NCI-H1694 (cell line): ENCODE measurements around the gene GALNT16.
"Not testable (repeated sequence)": the region's sequence is repeated elsewhere in the genome, so short reads cannot be mapped to it uniquely, and the experiment has no call there.

ENCODE experiments used
- DNase-seq: peaks from one replicate; lab custom pipeline; 2025; lab: John Stamatoyannopoulos, UW

GALNT16 gene

DNA sequence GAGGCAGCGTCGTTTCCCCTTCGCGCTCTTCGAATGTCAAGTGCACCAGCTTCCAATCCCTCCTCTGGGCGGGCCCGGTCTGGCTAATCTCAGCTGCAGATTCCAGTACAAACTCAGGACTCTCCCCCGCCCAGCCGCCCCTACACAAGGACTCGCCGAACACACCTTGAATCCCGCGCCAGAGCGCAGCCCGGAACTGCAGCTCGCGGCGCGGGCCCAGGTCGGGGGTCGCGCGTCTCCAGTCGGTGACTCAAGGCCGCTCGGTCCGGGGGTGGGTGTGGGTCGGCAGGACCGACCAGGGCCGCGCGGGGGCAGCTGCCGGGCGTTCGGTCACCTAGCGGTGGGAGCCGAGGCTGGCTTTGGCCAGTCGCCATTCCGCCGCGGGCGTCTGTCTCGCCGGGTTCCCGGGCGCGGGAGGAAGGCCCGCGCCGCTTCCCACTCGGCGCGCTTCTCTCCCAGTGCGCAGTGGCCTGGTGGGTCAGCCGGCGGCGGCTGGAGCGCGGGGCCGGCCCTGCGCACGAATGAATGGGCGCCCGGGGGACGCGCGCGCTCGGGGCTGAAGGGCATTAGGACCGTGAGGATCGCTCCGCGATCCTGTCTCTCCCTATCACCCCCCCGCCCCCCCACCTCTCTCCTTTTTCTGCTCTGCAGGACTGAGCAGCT lies at the start of gene GALNT16:
GALNT16 (plus strand) TSS at position 632 of the 663 bp plus-strand sequence. CDS start 133 bp downstream, outside the sequence.
- no peak for DNase-seq

DNA sequence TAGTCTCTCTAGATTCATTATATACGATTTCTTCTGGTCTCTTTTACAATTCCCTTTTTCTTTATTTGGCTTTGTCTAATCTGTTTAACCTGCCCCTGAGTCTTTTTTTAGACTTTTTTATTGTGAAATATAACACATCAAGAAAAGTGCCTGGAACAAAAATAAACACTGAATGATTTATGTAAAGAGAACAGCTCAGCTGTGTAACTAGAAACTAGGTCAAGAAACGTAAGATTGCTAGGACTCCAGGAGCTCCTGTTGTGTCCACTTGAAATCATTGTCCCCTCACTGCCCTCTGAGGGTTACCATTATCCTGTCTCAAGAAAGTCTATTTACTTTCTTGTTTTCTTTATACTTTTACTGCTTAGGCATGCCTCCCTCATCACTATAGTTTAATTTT lies 45.6 kb upstream of the GALNT16 start:
- no peak for DNase-seq

DNA sequence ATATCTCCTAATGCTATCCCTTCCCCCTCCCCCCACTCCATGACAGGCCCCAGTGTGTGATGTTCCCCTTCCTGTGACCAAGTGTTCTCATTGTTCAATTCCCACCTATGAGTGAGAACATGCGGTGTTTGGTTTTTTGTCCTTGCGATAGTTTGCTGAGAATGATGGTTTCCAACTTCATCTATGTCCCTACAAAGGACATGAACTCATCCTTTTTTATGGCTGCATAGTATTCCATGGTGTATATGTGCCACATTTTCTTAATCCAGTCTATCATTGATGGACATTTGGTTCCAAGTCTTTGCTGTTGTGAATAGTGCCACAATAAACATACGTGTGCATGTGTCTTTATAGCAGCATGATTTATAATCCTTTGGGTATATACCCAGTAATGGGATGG lies 42.3 kb upstream of the GALNT16 start:
- not testable (repeated sequence) for DNase-seq

DNA sequence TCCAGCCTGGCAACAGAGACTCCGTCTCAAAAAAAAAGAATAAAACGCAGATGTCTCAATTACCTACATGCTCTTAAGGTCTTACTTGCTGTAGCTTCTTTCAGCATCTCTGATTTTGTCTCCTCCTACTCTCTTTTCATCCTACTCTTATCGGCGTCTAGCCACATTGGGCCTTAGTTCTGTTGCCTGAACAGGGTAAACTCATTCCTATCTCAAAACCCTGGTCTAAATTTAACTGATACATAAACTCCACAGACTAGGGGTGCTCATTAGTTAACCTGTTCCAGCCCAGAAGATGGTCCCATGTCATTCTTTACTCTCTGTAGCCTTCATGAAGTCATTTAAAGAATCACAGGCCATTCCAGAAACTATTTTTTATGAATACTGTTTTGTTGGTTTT lies 35.0 kb upstream of the GALNT16 start:
- no peak for DNase-seq

DNA sequence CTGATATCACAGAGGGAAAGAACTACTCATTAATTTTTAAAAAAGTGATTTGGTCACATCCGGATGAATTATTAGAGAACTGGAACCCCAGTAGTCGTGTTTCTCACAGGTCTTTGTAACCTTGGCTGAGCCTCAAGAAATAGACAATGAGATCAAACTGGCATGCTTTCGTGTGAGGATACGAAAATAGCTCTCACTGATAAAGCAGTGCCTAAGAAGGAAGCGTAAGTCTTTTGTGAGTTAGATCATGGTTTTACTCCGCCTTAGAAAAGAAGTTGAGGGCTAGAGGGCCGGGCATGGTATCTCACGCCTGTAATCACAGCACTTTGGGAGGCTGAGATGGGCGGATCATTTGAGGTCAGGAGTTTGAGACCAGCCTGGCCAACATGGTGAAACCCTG lies 33.8 kb upstream of the GALNT16 start:
- no peak for DNase-seq

DNA sequence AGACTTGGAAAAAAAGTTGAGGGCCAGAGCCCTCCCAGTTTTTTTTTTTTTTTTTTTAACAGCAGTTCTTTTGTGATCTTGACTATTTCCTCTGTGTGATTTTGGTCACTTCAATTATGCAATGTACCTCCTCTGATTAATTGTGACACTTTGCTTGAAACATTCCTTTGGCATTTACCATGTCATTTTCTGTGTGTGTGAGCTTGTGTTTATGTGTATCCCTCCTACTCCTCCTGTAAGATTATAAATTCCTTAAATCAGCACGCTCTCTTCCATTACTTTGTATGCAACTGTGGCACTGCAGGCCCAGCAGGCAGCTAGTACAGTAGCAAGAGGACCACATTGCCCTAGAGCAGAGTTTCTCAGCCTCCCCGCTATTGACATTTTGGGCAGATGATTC lies 33.2 kb upstream of the GALNT16 start:
- DNase-seq, result no peak

DNA sequence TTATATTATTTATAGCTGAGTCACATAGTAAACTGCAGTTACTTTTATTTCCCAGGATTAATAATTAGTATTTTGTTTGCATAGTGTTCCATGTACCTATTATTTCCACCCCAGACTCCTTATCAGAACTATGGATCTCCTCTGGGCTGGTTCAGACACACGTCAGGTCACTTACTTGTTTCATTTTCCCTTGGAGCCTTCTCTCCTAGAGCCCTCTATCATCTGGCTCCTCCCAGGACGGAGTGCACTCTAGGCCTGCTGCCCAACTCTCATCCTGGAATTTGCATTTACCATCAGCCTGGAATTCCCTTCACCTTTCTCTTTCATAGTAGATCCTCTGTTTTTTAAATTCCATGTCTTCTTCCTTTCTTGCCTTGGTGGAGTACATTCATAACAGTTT lies 28.5 kb upstream of the GALNT16 start:
- no peak for DNase-seq

DNA sequence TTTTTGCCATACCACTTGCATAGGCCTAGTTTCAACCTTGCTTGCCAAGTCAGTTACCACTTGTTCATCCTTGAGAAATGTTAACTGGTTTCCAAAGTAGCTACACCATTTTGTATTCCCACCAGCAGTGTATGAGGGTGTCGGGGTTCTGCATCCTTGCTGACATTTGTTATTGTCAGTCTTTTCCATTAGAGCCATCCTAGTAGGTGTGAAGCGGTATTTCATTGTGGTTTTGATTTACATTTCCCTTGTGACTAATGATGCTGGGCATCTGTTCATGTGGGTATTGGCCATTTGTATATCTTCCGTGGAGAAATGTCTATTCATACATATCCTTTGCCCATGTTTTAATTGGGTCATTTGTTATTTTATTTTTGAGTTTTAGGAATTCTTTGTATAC lies 27.6 kb upstream of the GALNT16 start:
- DNase-seq, result no peak

DNA sequence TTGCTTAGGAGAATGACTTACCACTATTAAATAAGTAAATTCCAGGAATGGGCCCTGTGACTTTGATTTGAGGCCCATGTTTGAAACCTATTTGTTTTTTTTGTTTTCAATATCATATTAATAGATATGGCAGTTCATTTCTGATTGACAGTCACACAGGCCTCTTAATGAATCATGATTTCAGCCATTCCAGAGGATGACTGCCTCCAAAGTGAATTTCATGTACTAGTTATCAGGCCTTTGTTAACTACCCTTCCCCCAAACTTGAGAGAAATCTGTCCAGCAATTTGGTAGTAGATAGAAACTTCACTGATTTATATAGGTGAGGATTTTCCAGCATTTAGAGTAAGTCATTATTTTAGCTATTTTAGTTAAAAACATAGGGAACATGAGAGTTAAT lies 25.9 kb upstream of the GALNT16 start:
- DNase-seq, result no peak

DNA sequence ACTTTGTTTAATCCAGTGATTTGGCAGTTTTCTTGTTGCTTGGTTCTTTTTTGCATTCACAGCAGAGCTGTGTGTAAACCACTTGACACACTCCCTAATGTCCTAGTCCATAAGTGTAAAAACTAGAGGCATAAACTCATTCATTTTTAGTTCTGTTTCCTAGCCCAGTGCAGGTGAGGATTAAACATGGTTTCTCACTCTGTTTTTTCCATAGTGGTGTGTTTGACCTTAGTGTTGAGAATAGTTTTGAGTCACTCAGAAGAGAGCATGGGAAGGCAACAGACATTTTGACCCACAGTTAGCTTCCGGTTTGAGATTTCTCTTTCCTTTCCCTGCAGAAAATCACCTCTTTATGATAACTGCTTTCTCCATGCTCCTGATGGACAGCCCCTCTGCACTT lies 24.2 kb upstream of the GALNT16 start:
- no peak for DNase-seq

DNA sequence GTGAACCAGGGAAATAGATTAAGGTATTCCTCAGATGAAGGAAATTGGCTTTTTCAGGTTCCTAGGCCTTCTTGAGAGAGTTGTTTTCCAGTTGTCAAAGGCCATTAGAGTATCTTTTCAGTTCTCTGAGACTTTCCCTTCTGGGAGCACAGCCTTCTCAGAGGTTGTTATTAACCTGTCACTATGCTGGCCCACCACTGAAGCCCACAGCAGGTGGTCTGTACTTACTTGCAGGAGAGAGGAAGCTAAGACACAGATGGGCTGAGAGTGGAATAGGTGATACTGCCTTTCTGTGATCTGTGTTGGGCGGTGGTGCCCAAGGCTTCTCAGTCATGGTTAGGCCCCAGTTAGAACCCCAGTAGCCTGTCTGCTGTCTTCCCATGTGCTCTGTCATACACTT lies 22.8 kb upstream of the GALNT16 start:
- DNase-seq, result no peak

DNA sequence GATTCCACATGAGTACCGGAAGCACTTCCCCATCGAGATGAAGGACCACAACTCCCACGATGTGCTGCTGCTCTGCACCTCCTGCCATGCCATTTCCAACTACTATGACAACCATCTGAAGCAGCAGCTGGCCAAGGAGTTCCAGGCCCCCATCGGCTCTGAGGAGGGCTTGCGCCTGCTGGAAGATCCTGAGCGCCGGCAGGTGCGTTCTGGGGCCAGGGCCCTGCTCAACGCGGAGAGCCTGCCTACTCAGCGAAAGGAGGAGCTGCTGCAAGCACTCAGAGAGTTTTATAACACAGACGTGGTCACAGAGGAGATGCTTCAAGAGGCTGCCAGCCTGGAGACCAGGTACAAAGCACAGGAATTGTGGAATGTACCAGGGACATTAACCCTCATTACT lies 22.4 kb upstream of the GALNT16 start:
- no peak for DNase-seq

DNA sequence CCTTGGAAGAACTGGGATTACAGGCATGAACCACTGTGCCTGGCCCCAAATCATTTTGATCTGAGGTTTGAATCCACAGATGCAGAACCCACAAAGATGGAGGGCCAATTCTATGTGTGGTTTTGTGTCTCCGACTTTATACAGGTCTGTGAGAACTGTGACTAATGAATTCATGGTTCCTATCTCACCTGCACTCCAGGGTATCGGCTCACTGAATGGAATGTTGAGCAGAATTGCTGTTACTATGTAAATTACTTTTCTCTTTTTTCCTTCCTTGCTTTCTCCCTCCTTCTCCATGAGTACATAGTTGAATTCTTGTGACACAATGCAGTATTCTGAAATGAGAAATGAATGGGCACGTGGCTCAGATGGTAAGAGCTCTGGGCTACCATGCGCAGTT lies 21.1 kb upstream of the GALNT16 start:
- no peak for DNase-seq

DNA sequence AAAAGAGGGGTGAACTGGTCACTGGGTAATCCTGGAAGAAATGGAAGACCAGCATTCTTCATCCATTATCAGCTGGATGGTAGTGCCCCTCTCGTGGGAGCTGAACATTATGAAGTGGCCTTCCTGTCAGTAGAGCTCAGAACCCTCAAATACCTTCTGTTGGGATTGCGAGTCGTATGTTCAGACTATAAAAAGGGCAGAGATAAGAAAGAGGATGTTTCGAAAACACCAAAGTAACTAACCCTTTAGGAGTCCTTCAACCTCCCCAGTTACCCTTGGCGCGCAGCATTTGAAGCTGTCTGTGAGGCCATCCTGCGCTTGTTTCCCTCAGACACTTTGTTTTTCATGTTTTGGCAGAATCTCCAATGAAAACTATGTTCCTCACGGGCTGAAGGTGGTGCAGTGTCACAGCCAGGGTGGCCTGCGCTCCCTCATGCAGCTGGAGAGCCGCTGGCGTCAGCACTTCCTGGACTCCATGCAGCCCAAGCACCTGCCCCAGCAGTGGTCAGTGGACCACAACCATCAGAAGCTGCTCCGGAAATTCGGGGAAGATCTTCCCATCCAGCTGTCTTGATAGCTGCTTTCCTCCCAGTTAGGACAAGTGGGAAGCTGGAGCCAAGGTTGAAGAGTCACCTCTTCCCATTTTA lies 19.3 kb upstream of the GALNT16 start:
- DNase-seq, result no peak

DNA sequence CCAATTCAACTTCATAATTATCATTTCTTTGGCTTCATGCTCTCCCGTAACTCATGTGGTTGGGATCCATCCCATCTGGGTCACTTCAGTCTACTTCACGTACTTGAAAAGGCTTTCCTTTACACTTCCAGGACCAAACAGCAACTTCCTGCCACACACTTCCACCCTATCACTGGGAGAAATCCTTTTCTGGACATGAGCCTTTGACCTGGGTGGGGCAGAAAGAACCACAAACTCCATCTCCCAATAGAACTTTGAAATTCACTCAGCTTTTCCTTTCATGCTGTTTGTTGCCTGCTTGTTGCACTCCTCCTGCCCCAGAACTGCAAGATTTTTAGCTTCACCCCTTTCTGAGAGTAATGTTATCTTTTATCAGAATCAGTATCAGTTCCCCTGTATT lies 18.4 kb upstream of the GALNT16 start:
- no peak for DNase-seq

DNA sequence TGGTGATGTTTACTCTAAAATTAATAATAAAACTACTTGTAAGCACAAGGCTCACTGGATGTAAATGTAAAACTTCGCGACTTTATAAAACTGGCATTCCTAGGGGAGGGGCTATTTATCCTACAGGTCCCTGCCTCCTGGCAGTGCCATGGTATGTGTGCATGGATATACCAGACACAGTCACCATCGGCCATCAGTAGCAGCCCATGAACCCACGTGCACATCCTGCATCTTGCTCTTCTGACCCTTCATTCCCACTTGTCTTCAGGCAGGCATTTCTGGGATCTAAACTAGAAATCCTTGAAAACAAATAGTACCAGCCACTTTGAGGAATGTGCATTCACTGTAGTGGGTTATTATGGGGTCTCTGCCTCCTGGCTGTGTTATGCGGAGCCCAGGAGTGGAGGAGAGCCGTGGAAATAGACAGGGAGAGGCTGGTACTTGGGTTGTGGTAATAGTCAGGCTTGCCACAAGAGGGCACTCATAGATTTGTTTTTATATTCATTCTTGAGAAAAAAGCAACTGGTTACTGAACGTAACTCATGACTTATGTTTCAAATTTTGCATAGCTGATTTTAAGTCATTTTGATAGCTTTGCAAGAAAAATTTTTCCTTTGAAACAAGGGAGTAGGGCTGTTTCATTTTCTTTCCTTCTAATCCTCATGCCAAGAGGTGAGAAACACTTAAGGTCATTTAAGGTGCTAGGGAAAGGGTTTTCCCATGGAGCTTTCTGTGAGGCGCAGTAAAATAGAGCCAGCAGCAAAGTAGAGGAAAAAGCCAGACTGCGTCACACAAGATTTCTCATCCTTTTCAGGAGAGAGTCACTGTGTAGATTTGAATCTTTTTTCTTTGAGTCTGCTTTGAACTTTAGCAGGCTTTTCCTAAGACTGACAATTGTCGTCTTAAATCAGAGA lies 17.4 kb upstream of the GALNT16 start:
- DNase-seq, result peak; percentile 89

DNA sequence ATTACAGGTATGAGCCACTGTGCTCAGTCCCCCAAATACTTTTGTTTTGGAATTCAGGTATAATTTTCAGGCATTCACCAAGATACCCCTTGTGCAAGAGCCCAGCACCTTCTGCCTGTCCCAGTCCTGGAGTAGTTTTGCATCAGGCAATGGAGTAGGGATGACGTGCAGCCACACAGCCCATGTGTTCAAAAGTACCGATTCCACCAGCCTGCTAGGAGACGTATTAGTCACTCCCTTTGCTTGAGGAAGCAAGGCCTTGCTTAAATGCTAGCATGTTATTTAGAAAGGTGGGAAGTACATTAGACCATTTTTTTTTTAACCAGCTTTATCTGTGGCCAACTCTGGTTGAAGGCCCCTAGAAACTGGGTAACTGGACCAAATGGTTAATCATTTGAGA lies 15.0 kb upstream of the GALNT16 start:
- DNase-seq, result no peak

DNA sequence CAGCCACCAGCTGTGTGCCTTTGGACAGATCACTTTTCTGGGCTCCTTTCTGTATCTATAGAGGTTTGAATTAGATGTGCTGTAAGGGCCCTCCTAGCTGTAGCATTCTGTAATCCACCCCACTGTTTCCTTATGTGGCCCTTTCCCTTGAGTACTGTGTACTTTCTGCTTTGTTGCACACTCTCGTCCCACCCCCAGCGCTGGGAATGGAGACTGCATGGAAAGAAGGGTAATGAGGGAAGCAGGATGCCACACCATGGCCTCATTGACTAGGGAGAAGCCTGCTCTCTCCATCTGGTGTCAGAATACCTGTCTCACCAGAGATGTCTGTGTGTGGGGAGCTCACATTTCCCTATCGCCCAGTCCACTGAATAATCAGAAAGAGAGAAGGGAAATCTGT lies 13.6 kb upstream of the GALNT16 start:
- DNase-seq, result peak; percentile 58

DNA sequence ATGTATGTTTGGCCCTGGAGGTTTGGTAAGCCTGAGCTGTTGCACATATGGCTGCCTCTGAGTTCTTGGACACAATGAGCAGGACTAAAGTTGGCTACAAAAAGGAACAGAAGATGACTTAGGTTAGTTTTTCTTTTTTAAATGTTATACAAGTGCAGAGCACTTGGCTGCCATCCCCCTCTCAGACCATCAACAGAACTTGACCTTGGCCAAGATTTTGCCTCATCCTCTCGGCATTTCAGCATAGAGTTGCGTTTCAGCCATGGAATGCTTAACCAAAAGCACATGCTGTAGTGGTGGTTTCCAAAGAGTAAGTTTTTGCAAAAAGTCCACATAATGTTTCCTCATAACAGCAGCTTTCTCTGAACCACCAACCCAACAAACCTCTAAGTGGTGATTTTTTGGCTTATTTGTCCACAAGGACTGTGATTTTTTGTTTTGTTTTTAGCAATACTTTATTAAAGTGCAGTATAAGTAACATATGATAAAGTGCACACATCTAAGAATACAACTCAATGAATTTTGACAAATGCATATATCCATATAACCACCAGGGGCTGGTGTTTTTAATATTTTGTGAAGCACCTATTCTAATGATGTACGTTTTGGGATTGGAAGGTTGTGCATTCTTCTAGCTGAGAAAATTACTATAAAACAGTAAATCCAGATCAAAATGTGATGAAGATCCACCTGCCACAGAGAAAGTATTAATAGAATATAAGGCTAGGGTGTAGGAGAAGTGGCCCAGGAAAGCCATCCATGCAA lies 12.1 kb upstream of the GALNT16 start:
- DNase-seq, result no peak

DNA sequence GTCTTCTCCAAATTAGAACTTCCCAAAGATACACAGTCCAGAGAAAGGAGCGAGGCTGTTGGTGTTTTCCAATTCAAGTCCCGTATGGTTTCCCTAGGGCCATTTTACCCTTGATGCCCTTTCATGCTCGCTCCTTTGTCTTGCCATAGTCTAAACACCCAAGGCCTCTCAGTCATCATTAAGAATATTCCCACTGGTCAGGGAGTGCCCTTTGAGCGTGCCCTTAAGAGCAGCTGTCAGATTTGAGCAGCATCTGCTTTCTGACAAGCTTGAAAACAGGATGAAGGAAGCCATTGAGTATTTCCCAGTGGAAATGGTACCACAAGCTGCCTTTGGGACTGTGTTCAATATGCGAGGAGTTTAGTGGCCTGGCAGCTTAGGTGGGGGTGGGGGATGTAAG lies 10.4 kb upstream of the GALNT16 start:
- DNase-seq, result no peak

DNA sequence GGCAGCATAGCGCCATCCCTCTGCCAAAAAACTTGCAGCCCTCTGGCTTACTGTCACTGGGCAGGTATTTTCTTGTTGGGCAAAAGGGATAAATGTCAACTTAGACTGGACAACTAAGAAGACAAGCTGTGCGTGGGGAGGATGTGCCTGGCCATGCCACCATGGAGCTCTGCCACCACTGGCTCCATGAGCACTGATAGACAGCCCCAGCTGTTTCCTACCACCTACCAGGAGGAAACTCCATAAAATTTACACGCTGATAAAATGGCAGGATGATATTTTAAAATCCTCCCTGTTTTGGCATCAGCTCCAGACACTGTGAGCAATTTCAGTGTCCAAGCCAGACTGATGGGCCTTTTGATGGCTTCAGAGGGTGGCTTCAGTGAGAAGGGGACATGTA lies 7.1 kb upstream of the GALNT16 start:
- no peak for DNase-seq

DNA sequence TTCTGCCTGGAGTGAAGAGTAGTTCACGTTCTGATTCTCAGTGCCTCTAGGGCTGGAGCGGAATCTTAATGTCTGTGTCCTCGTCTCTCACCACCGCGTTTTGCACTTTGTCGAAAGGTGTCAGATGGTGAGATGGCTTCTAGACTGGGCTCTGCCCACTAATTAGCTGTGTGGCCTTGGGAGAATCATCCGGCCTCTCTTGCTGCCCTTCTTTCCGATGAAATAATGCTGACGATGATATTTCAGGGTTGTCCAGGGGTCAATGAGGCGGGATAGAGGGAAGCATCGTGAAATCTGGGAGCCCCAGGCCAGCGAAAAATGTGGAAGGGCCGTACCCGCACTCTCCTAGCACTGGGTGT lies 811 bp upstream of the GALNT16 start:
- no peak for DNase-seq
